ENCODE data around the gene CDH13. TPM values are rescaled to one million over a fixed set of nuclear protein-coding genes. Genes with fewer than 3 reads are reported as not detected.

CDH13 gene
- total RNA-seq, 4 donors from 2014 or later, result 6.4 to 19.7 (median 11.7) TPM

GRCh38 chr16:83793179-83793578 lies 1166.4 kb downstream of the CDH13 start:
- TF ChIP-seq CTCF (IDR thresholded peaks at IDR 0.05; ENCODE audit: low read depth), result no peak

GRCh38 chr16:83794860-83795554 lies 1168.2 kb downstream of the CDH13 start:
- no peak for TF ChIP-seq CTCF (IDR thresholded peaks at IDR 0.05; ENCODE audit: low read depth)

- TF ChIP-seq CTCF (IDR thresholded peaks at IDR 0.05; ENCODE audit: low read depth), result no peak
Observed at GRCh38 chr16:83797013-83797412, 1170.2 kb downstream of the CDH13 start.

GRCh38 chr16:83799336-83799735 lies 1172.6 kb downstream of the CDH13 start:
- TF ChIP-seq CTCF (IDR thresholded peaks at IDR 0.05; ENCODE audit: low read depth), result no peak

- no peak for TF ChIP-seq CTCF (IDR thresholded peaks at IDR 0.05; ENCODE audit: low read depth)
Observed at GRCh38 chr16:83802135-83802534, 1175.4 kb downstream of the CDH13 start.

- no peak for TF ChIP-seq CTCF (IDR thresholded peaks at IDR 0.05; ENCODE audit: low read depth)
Observed at GRCh38 chr16:83802554-83803205, 1175.9 kb downstream of the CDH13 start.

GRCh38 chr16:83803811-83804210 lies 1177.0 kb downstream of the CDH13 start:
- no peak for TF ChIP-seq CTCF (IDR thresholded peaks at IDR 0.05; ENCODE audit: low read depth)
